ENCODE data around the gene C14orf132. TPM values are rescaled to one million over a fixed set of nuclear protein-coding genes. Genes with fewer than 3 reads are reported as not detected.

C14orf132 gene
- total RNA-seq (2012; rRNA removed) (6.3 and 6.9 TPM in 2 replicates), polyA plus RNA-seq (2012; rRNA removed) (10.8 and 13.5 TPM in 2 replicates), Bru-seq, nascent RNA (percentile 69 among the genes with signal in this experiment), BruChase-seq, experiment 1, labeled RNA remaining after a 6-hour chase (percentile 76 among the genes with signal in this experiment), BruChase-seq, experiment 2, labeled RNA remaining after a 2-hour chase (percentile 81 among the genes with signal in this experiment)
- polyA plus RNA-seq (2012; cell fraction: cytosol; rRNA removed), result 7.1 and 15.4 TPM in 2 replicates
- 10.9 and 23.2 TPM in 2 replicates for polyA plus RNA-seq (2012; cell fraction: nucleus; rRNA removed; ENCODE audit: low replicate concordance)
- long read RNA-seq, full-length matches to known transcripts, result 10 of 38 reads
- long read RNA-seq, partial matches to known transcripts, result 0 of 38 reads
- long read RNA-seq, other reads (novel, unspliced or antisense), result 28 of 38 reads

DNA sequence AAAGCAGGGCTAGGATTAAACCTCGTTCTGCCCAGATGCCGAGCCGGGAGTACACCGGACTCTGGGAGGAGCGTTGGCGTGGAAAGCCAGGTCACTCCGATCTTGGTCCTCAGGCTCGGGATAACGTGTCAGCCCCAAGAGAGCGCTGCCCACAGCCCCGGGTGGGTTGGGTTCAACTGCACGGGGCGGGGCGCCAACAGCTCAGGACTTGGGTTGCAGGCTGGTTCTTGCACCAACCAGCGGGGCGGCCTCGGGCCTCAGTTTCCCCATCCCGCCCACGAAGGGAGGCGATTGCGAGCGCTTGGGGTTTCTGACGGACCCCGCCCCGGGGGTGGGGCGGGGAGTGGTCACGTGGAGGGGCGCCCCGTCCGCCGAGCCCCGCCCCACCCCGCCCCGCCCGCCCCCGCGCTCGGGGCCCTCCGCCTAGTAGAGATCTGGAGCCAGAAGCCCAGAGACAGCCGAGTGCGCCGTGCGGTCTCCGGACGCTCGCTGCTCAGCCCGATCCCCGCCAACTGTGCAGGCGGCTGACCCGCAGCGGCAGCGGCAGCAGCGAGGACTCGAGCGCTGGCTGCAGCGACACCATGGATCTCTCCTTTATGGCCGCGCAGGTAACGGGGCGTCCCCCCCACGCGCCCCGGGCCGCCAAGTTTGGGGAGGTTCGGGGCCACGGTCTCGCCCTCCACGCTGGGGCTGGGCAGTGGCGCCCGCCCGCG lies at the start of gene C14orf132:
TSS of gene C14orf132 (plus strand) at position 443 of the 713 bp plus-strand sequence. CDS start at position 582, 139 bp downstream.
- intact Hi-C loops (cut with micrococcal nuclease) (loop anchor here (1.0 to 2.0 kb wide), 2 partner anchors 60 to 236 kb away; no protein-coding TSS in a partner anchor), dilution Hi-C loops (cut with HindIII; ENCODE audit: low sequenced_read_pairs, unreplicated experiment) (no loop called here), in situ Hi-C loops (cut with MboI; ENCODE audit: low sequenced_read_pairs) (no loop called here)
- H3K79me1 ChIP-seq (ENCODE audit: low read depth in 1 of 2, low read length in 2 of 2), result peaks cover 22 to 42% of the 10 kb centered on the region in 2 experiments
- H2AK5ac ChIP-seq (ENCODE audit: low read depth, low read length), result peak within 1 kb of the TSS; percentile 40; the same call in 1 of the 2 replicates
- peak within 1 kb of the TSS; percentile 62; the same call in 1 of the 2 replicates for H3K18ac ChIP-seq (ENCODE audit: low read depth, low read length)
- H3K9me1 ChIP-seq (ENCODE audit: insufficient read depth, low read length), result peaks cover 16% of the 10 kb centered on the region
- H3K4me1 ChIP-seq (ENCODE audit: control insufficient read depth, insufficient read depth, low read length), result peaks cover 12% of the 10 kb centered on the region; the same call in 1 of the 2 replicates
- H2BK5ac ChIP-seq (ENCODE audit: low read depth, low read length, poor library complexity, severe bottlenecking), result peak within 1 kb of the TSS; percentile 51
- H2AK9ac ChIP-seq (replicated peaks; ENCODE audit: low read depth, low read length, poor library complexity), result peak within 1 kb of the TSS; percentile 94
- CTCF ChIA-PET, result interaction anchor here (0.7 to 1.5 kb wide), 3 partner anchors 10 to 34 kb away, joined by 3 to 5 read pairs (median 4); no protein-coding TSS in a partner anchor
- POLR2A ChIA-PET (ENCODE audit: unreplicated experiment), result no interaction called here
- peak within 1 kb of the TSS; percentile 98 for H3K4me3 ChIP-seq (ENCODE audit: insufficient read depth, low read depth, low read length)
- peak within 1 kb of the TSS; percentile 68 for H3K4ac ChIP-seq (ENCODE audit: low read depth, low read length)
- H3K9me3 ChIP-seq (ENCODE audit: control insufficient read depth, insufficient read depth, low read length), result no peaks in the 10 kb centered on the region
- peak within 1 kb of the TSS; percentile 96 for H3K4me2 ChIP-seq (ENCODE audit: low read depth, low read length)
- TF ChIP-seq RCOR1 (IDR thresholded peaks at IDR 0.05; ENCODE audit: insufficient replicate concordance, low read length), result no peak
- no peak for TF ChIP-seq MAFK (IDR thresholded peaks at IDR 0.05; ENCODE audit: low read depth, low read length)
- 0 out of 2 replicates have a peak, but pooled peaks have one; percentile 37 for TF ChIP-seq MAZ (IDR thresholded peaks at IDR 0.05; ENCODE audit: borderline replicate concordance, low read depth, low read length)
- TF ChIP-seq USF2 (IDR thresholded peaks at IDR 0.05; ENCODE audit: low read depth, low read length), result peak; percentile 84
- TF ChIP-seq POLR2A (IDR thresholded peaks at IDR 0.05; ENCODE audit: low read depth, low read length), result peak; percentile 91
- H2BK120ac ChIP-seq (ENCODE audit: low read depth, low read length), result peak within 1 kb of the TSS; percentile 4; the same call in 1 of the 2 replicates
- DNase-seq (peak; percentile 48), ATAC-seq (ENCODE audit: low read depth) (peak; percentile 93)
- H4K20me1 ChIP-seq (ENCODE audit: insufficient read depth, low read length), result peaks cover 40% of the 10 kb centered on the region
- H2BK20ac ChIP-seq (ENCODE audit: low read depth, low read length), result no peak within 1 kb of the TSS
- H3K27me3 ChIP-seq (ENCODE audit: control insufficient read depth, insufficient read depth, low read length), result peaks cover 12% of the 10 kb centered on the region; the same call in 1 of the 2 replicates
- BruUV-seq (replicated peaks), result no TSS peak
- no peak within 1 kb of the TSS for H2BK15ac ChIP-seq (ENCODE audit: low read depth, low read length)
- peak within 1 kb of the TSS; percentile 96 for H2AFZ ChIP-seq (replicated peaks; ENCODE audit: low read length, poor library complexity)
- peak within 1 kb of the TSS; percentile 31; the same call in 1 of the 2 replicates for H4K91ac ChIP-seq (ENCODE audit: insufficient read depth, low read depth, low read length)
- H3K14ac ChIP-seq (replicated peaks; ENCODE audit: low read depth, low read length), result peak within 1 kb of the TSS; percentile 52; the same call in 1 of the 2 replicates
- peak within 1 kb of the TSS in 1 of 2 experiments; percentile 52; a peak in 2 of 4 replicates for H4K8ac ChIP-seq (ENCODE audit: low read depth in 2 of 2, low read length in 2 of 2)
- 0% methylated on average over 33 of the region's 72 CpGs; no CpG with 5 or more reads in 1 of the 2 experiments for WGBS, 2 experiments (ENCODE audit: extremely low coverage in 2 of 2, insufficient read length in 1 of 2)
- peak within 1 kb of the TSS; percentile 82 for H3K9ac ChIP-seq (ENCODE audit: low read depth, low read length)
- peak within 1 kb of the TSS; percentile 89 for H3K23ac ChIP-seq (ENCODE audit: low read depth, low read length)
- no peak within 1 kb of the TSS; the same call in 1 of the 2 replicates for H4K5ac ChIP-seq (ENCODE audit: low read depth, low read length)
- H3K56ac ChIP-seq (ENCODE audit: extremely low read depth, insufficient read depth, low read length), result no peak within 1 kb of the TSS; the same call in 1 of the 2 replicates
- peak within 1 kb of the TSS; percentile 68 for H3K27ac ChIP-seq (ENCODE audit: insufficient read depth, low read length)
- H3K36me3 ChIP-seq (ENCODE audit: control insufficient read depth, insufficient read depth, low read length), result peaks cover 13% of the 10 kb centered on the region
